HT1080 (cell line): Measurements from ENCODE around the gene MBD3L2. TPM values are rescaled to one million over a fixed set of nuclear protein-coding genes. Genes with fewer than 3 reads are reported as not detected.

ENCODE experiments used
- total RNA-seq: library from RNA; depleted of rRNA; stranded (reverse); fragments of >200 nt; shearing (Covaris generic); gene quantifications from 2 replicates; pipeline ENCODE4 v1.2.3, GENCODE V29; 2014; rRNA removed

The MBD3L2 gene
- total RNA-seq, 1 experiment from 2014 or later, result not detected

Other genes with a start within 250 kb of the MBD3L2 start
- gene ADGRE1, start 161.7 kb upstream of the MBD3L2 start, total RNA-seq, result 0.20 and 0.26 TPM in 2 replicates
- gene MBD3L2B, start 27.9 kb upstream of the MBD3L2 start, total RNA-seq, result not detected in 2 replicates
- not detected in 2 replicates for gene MBD3L5, start 18.7 kb upstream of the MBD3L2 start, total RNA-seq
- gene MBD3L4, start 9.1 kb upstream of the MBD3L2 start, total RNA-seq, result not detected in 2 replicates
- gene MBD3L3, start 9.4 kb downstream of the MBD3L2 start, total RNA-seq, result not detected in 2 replicates
- 8.2 and 8.5 TPM in 2 replicates for gene ZNF557, start 20.4 kb downstream of the MBD3L2 start, total RNA-seq
- gene INSR, start 245.1 kb downstream of the MBD3L2 start, total RNA-seq, result 0.11 and 0.50 TPM in 2 replicates